ENCODE results near the gene CARD14. TPM values are rescaled to one million over a fixed set of nuclear protein-coding genes. Genes with fewer than 3 reads are reported as not detected.

CARD14 gene
- total RNA-seq, 1 experiment from 2014 or later = 0.24 TPM

DNA sequence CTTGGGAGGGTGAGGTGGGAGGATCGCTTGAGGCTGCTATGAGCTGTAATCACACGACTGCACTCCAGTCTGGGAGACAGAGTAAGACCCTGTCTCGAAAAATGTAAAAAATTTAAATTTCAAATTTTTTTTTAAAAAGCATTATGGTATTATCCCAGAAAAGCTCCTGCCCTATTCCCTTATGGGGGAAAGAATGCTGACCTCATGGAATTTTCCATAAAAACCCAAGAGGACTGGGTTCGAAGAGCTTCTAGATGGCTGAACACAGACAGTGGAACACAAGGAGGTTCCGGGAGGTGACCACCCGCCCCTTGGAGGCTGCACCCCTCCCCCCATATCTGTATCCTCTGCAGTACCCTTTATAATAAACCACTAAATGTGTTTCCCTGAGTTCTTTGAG lies 26.9 kb upstream of the CARD14 start:
- peaks cover 13 to 19% of the 10 kb centered on the region in 2 experiments for H3K4me1 Mint-ChIP-seq
- Histone ChIP-seq H3K14ac (ENCODE audit: insufficient read depth, low read length) (no peak overlapping the region), H3K79me1 (ENCODE audit: insufficient read depth, low read depth, low read length, poor library complexity, severe bottlenecking) (peaks cover 4% of the 10 kb centered on the region), H3K9me3 (ENCODE audit: control insufficient read depth, low read depth, low read length) (no peaks in the 10 kb centered on the region), H2BK12ac (ENCODE audit: insufficient read length, low read depth, low read length) (no peak overlapping the region), H4K5ac (ENCODE audit: insufficient read length, low read depth, low read length) (no peak overlapping the region), H2AK5ac (ENCODE audit: insufficient read length, low read length) (no peak overlapping the region), H4K91ac (ENCODE audit: insufficient read length, low read depth, low read length) (no peak overlapping the region), H3K18ac (ENCODE audit: insufficient read length, low read depth, low read length) (no peak overlapping the region), H2BK5ac (ENCODE audit: insufficient read length, low read length) (no peak overlapping the region), H4K20me1 (ENCODE audit: control insufficient read depth, insufficient read depth, insufficient read length) (no peaks in the 10 kb centered on the region), H3K56ac (ENCODE audit: insufficient read length, low read depth, low read length) (no peak overlapping the region), H2BK20ac (ENCODE audit: low read depth, low read length, poor library complexity, severe bottlenecking) (no peak overlapping the region), H2BK120ac (ENCODE audit: low read depth, low read length, poor library complexity, severe bottlenecking) (no peak overlapping the region), H3K23ac (ENCODE audit: insufficient read length, low read depth, low read length) (no peak overlapping the region), H3K23me2 (ENCODE audit: insufficient read length, low read depth, low read length, poor library complexity, severe bottlenecking) (peaks cover 6% of the 10 kb centered on the region), H3K4ac (ENCODE audit: low read depth, low read length) (no peak overlapping the region), H3T11ph (ENCODE audit: low read length) (no peak overlapping the region), H3K4me1 (ENCODE audit: insufficient read depth, low read length) (peaks cover 3% of the 10 kb centered on the region; the same call in 1 of the 2 replicates), H4K8ac (replicated peaks; ENCODE audit: insufficient read length, low read depth, low read length) (no peak overlapping the region), H3K27ac (ENCODE audit: insufficient read length, low read depth, low read length) (no peak overlapping the region), H2BK15ac (ENCODE audit: low read depth, low read length) (no peak overlapping the region), H2AFZ (ENCODE audit: low read length) (no peak overlapping the region), H3K4me2 (ENCODE audit: insufficient read depth, insufficient read length, low read length) (no peak overlapping the region), H3K27me3 (ENCODE audit: insufficient read depth, low read length) (no peaks in the 10 kb centered on the region), H3K9ac (ENCODE audit: extremely low read depth, insufficient read length, low read length) (no peak overlapping the region), H3K79me2 (ENCODE audit: insufficient read depth, low read length) (peaks cover 22% of the 10 kb centered on the region; the same call in 1 of the 2 replicates)
- H3K4me3 Mint-ChIP-seq = no peak overlapping the region
- H3K27me3 Mint-ChIP-seq (ENCODE audit: low read depth) = no peaks in the 10 kb centered on the region
- no peak overlapping the region for H3K27ac Mint-ChIP-seq
- no CpG with 5 or more reads among the region's 6 CpGs for WGBS (ENCODE audit: extremely low coverage, insufficient read length, low lambda C conversion rate)
- peaks cover 43 to 78% (median 78%) of the 10 kb centered on the region in 3 experiments for H3K36me3 Mint-ChIP-seq (ENCODE audit: insufficient read depth in 1 of 3, low read depth in 3 of 3)
- no peak for DNase-seq
- TF ChIP-seq, protein P1, sequence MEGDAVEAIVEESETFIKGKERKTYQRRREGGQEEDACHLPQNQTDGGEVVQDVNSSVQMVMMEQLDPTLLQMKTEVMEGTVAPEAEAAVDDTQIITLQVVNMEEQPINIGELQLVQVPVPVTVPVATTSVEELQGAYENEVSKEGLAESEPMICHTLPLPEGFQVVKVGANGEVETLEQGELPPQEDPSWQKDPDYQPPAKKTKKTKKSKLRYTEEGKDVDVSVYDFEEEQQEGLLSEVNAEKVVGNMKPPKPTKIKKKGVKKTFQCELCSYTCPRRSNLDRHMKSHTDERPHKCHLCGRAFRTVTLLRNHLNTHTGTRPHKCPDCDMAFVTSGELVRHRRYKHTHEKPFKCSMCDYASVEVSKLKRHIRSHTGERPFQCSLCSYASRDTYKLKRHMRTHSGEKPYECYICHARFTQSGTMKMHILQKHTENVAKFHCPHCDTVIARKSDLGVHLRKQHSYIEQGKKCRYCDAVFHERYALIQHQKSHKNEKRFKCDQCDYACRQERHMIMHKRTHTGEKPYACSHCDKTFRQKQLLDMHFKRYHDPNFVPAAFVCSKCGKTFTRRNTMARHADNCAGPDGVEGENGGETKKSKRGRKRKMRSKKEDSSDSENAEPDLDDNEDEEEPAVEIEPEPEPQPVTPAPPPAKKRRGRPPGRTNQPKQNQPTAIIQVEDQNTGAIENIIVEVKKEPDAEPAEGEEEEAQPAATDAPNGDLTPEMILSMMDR (conservative IDR thresholded peaks at IDR 0.05) = no peak
- H3K9me3 Mint-ChIP-seq = no peaks in the 10 kb centered on the region
